Activated T-helper 1 cell treated with anti-CD3 and anti-CD28 coated beads, Interleukin-12 subunit alpha, Interleukin-12 subunit beta, Interleukin-2, Interleukin-4 antibody, amounts not matched to agents 30 ng/mL and 10 ng/mL and 1 ng/mL, durations not matched to agents 14 hours and 24 hours and 36 hours (primary cell): Measurements from ENCODE around the gene PCDHA7. TPM values are rescaled to one million over a fixed set of nuclear protein-coding genes. Genes with fewer than 3 reads are reported as not detected.
"Not testable (repeated sequence)": the region's sequence is repeated elsewhere in the genome, so short reads cannot be mapped to it uniquely, and the experiment has no call there.

Experiments used
- DNase-seq: peaks from one replicate; pipeline ENCODE4 v3.0.0; 2021; ENCODE audit warnings: low spot score
- H3K27ac Mint-ChIP-seq: one replicate; pipeline ENCODE4 v1.8.0; 2021; ENCODE audit warnings: mild to moderate bottlenecking, mixed read lengths
- H3K27me3 Mint-ChIP-seq: one replicate; pipeline ENCODE4 v1.8.0; 2022; ENCODE audit warnings: mild to moderate bottlenecking, moderate library complexity, mixed read lengths; ENCODE audit not compliant: insufficient read depth
- H3K36me3 Mint-ChIP-seq: one replicate; pipeline ENCODE4 v1.8.0; 2021; ENCODE audit warnings: low read depth, mixed read lengths
- H3K4me1 Mint-ChIP-seq: one replicate; pipeline ENCODE4 v1.8.0; 2021; ENCODE audit warnings: low read depth, mixed read lengths
- H3K4me3 Mint-ChIP-seq: one replicate; pipeline ENCODE4 v1.8.0; 2021; ENCODE audit warnings: mild to moderate bottlenecking, moderate library complexity, mixed read lengths
- H3K9me3 Mint-ChIP-seq: one replicate; pipeline ENCODE4 v1.8.0; 2021; ENCODE audit warnings: mixed read lengths
- intact Hi-C: fragments of 100-400 bp; cut with micrococcal nuclease; formaldehyde crosslinking; loops from one replicate; pipeline ENCODE4 v1.15.1; 2024
- total RNA-seq: library from RNA; stranded (reverse); gene quantifications from 2 replicates; pipeline ENCODE4 v1.2.3, GENCODE V29; 2022

The PCDHA7 gene
- total RNA-seq, 1 donor from 2014 or later: not detected

DNA sequence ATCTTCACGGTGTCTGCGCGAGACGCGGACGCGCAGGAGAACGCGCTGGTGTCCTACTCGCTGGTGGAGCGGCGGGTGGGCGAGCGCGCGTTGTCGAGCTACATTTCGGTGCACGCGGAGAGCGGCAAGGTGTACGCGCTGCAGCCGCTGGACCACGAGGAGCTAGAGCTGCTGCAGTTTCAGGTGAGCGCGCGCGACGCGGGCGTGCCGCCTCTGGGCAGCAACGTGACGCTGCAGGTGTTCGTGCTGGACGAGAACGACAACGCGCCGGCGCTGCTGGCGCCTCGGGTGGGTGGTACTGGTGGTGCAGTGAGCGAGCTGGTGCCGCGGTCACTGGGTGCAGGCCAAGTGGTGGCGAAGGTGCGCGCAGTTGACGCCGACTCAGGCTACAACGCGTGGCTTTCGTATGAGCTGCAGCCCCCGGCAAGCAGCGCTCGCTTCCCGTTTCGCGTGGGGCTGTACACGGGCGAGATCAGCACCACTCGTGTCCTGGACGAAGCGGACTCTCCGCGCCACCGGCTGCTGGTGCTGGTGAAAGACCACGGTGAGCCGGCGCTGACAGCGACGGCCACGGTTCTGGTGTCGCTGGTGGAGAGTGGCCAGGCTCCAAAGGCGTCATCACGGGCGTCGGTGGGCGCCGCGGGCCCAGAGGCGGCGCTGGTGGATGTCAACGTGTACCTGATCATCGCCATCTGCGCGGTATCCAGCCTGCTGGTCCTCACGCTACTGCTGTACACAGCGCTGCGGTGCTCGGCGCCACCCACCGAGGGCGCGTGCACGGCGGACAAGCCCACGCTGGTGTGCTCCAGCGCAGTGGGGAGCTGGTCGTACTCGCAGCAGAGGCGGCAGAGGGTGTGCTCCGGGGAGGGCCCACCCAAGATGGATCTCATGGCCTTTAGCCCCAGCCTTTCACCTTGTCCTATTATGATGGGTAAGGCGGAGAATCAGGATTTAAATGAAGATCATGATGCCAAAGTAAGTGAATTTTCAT, 4.3 kb upstream of the PCDHA7 start:
- H3K4me3 Mint-ChIP-seq, H3K36me3 Mint-ChIP-seq: not testable (repeated sequence)
- intact Hi-C loops: loop anchor here (5.0 kb wide), 1 partner anchor 47 kb away; the partner anchor contains the start of gene PCDHA12

DNA sequence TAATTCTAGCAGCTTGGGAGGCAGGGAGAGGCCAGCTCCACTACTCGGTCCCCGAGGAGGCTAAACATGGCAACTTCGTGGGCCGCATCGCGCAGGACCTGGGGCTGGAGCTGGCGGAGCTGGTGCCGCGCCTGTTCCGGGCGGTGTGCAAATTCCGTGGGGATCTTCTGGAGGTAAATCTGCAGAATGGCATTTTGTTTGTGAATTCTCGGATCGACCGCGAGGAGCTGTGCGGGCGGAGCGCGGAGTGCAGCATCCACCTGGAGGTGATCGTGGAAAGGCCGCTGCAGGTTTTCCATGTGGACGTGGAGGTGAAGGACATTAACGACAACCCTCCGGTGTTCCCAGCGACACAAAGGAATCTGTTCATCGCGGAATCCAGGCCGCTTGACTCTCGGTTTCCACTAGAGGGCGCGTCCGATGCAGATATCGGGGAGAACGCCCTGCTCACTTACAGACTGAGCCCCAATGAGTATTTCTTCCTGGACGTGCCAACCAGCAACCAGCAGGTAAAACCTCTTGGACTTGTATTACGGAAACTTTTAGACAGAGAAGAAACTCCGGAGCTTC, 455 bp downstream of the PCDHA7 start:
- not testable (repeated sequence) for DNase-seq, H3K27me3 Mint-ChIP-seq, H3K27ac Mint-ChIP-seq, H3K36me3 Mint-ChIP-seq, H3K4me1 Mint-ChIP-seq, H3K4me3 Mint-ChIP-seq
- intact Hi-C loops: loop anchor here (5.0 kb wide), 1 partner anchor 43 kb away; the partner anchor contains the start of gene PCDHA12
- peaks cover 24% of the 10 kb centered on the region for H3K9me3 Mint-ChIP-seq

More for the DNA sequence above, 4.3 kb upstream of the PCDHA7 start:
- DNase-seq, H3K27me3 Mint-ChIP-seq, H3K4me1 Mint-ChIP-seq, H3K27ac Mint-ChIP-seq: not testable (repeated sequence)
- H3K9me3 Mint-ChIP-seq: peaks cover 43% of the 10 kb centered on the region

DNA sequence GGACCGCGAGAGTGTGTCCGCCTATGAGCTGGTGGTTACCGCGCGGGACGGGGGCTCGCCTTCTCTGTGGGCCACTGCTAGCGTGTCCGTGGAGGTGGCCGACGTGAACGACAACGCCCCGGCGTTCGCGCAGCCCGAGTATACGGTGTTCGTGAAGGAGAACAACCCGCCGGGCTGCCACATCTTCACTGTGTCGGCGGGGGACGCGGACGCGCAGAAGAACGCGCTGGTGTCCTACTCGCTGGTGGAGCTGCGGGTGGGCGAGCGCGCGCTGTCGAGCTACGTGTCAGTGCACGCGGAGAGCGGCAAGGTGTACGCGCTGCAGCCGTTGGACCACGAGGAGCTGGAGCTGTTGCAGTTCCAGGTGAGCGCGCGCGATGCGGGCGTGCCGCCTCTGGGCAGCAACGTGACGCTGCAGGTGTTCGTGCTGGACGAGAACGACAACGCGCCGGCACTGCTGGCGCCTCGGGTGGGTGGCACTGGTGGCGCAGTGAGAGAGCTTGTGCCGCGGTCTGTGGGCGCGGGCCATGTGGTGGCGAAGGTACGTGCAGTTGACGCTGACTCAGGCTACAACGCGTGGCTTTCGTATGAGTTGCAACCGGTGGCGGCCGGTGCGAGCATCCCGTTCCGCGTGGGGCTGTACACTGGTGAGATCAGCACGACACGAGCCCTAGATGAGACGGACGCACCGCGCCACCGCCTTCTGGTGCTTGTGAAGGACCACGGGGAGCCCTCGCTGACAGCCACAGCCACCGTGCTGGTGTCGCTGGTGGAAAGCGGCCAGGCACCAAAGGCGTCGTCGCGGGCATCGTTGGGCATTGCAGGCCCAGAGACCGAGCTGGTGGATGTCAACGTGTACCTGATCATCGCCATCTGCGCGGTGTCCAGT, 1.8 kb downstream of the PCDHA7 start:
- Mint-ChIP-seq H3K9me3 (peaks cover 29% of the 10 kb centered on the region), H3K36me3 (no peaks in the 10 kb centered on the region), H3K27ac (no peak overlapping the region), H3K27me3 (no peaks in the 10 kb centered on the region), H3K4me3 (no peak overlapping the region), H3K4me1 (no peaks in the 10 kb centered on the region)
- DNase-seq: no peak
- intact Hi-C loops: no loop called here

DNA sequence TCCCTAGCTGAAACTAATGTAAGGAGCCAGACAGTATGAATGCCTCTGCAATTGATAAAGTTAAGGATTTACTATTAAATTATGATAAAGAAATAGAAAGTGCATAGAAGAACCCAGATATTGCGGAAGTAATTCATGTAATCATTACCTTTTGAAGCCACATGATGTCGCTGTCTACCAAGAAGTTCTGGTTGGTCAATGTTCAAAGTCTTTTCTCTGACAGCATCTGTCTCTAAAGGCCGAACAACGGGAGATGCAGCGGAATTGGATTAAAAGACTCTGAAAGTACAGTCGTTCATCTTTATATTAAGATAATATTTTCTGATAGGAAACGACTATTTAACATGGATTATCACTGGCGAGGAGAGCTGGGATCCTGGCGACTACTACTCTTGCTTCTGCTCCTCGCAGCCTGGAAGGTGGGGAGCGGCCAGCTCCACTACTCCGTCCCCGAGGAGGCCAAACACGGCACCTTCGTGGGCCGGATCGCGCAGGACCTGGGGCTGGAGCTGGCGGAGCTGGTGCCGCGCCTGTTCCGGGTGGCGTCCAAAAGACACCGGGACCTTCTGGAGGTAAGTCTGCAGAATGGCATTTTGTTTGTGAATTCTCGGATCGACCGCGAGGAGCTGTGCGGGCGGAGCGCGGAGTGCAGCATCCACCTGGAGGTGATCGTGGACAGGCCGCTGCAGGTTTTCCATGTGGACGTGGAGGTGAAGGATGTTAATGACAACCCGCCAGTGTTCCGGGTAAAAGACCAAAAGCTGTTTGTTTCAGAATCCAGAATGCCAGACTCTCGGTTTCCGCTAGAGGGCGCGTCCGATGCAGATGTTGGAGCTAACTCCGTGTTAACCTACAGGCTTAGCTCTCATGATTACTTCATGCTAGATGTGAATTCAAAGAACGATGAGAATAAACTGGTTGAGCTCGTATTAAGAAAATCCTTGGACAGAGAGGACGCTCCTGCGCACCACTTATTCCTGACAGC, 7.2 kb downstream of the PCDHA7 start, which contains the start of gene PCDHA8:
PCDHA8 (plus strand) TSS at position 210 of the 985 bp plus-strand sequence; CDS start at position 345, 135 bp downstream.
- no peak for DNase-seq
- no peaks in the 10 kb centered on the region for H3K36me3 Mint-ChIP-seq
- H3K27ac Mint-ChIP-seq: no peak within 1 kb of the TSS
- intact Hi-C loops: loop anchor here (5.0 to 10.0 kb wide), 2 partner anchors 39 to 574 kb away; partner anchors contain the start of genes PCDHA3, PCDHGA10 and PCDHGB7
- no peaks in the 10 kb centered on the region for H3K4me1 Mint-ChIP-seq
- H3K4me3 Mint-ChIP-seq: no peak within 1 kb of the TSS
- H3K9me3 Mint-ChIP-seq: peaks cover 27% of the 10 kb centered on the region
- no peaks in the 10 kb centered on the region for H3K27me3 Mint-ChIP-seq

GRCh38 chr5:140842798-140843733, 9.0 kb downstream of the PCDHA7 start:
- Mint-ChIP-seq H3K4me3 (no peak overlapping the region), H3K9me3 (peaks cover 33% of the 10 kb centered on the region), H3K27ac (no peak overlapping the region), H3K36me3 (no peaks in the 10 kb centered on the region), H3K4me1 (no peaks in the 10 kb centered on the region), H3K27me3 (no peaks in the 10 kb centered on the region)
- intact Hi-C loops: loop anchor here (5.0 to 10.0 kb wide), 2 partner anchors 41 to 572 kb away; partner anchors contain the start of genes PCDHA3, PCDHGA10 and PCDHGB7
- DNase-seq: no peak

DNA sequence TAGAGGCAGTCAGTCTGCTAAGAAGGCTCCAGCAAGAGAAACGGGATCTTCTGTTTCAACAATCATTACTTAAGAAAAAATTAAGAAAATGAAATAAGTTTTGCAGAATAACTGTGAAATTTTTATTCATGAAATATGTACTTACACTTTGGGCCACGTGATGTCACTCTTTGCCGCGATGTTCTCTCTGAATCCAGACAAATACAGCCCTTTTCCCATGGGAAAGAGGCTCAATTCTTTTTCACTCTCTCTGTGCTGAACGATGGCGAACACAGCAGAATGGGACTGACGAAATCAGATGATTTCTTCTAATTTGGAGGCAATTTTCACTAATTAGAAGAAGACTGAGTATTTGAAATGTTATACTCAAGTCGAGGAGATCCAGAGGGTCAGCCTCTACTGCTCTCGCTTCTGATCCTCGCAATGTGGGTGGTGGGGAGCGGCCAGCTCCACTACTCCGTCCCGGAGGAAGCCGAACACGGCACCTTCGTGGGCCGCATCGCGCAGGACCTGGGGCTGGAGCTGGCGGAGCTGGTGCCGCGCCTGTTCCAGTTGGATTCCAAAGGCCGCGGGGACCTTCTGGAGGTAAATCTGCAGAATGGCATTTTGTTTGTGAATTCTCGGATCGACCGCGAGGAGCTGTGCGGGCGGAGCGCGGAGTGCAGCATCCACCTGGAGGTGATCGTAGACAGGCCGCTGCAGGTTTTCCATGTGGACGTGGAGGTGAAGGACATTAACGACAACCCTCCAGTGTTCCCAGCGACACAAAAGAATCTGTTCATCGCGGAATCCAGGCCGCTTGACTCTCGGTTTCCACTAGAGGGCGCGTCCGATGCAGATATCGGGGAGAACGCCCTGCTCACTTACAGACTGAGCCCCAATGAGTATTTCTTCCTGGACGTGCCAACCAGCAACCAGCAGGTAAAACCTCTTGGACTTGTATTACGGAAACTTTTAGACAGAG, 14.4 kb downstream of the PCDHA7 start, which contains the start of gene PCDHA9:
PCDHA9 (plus strand) TSS at position 244 of the 964 bp plus-strand sequence; CDS start at position 358, 114 bp downstream.
- H3K36me3 Mint-ChIP-seq, H3K27me3 Mint-ChIP-seq, H3K4me3 Mint-ChIP-seq, H3K27ac Mint-ChIP-seq, DNase-seq, H3K4me1 Mint-ChIP-seq: not testable (repeated sequence)
- peaks cover 17% of the 10 kb centered on the region for H3K9me3 Mint-ChIP-seq
- intact Hi-C loops: loop anchor here (10.0 kb wide), 1 partner anchor 566 kb away; the partner anchor contains the start of genes PCDHGA10 and PCDHGB7

- not testable (repeated sequence) for H3K27ac Mint-ChIP-seq, DNase-seq, H3K4me1 Mint-ChIP-seq, H3K4me3 Mint-ChIP-seq, H3K27me3 Mint-ChIP-seq, H3K36me3 Mint-ChIP-seq
- intact Hi-C loops: loop anchor here (10.0 kb wide), 1 partner anchor 565 kb away; the partner anchor contains the start of genes PCDHGA10 and PCDHGB7
- H3K9me3 Mint-ChIP-seq: peaks cover 22% of the 10 kb centered on the region
Observed at GRCh38 chr5:140849831-140850634, 16.0 kb downstream of the PCDHA7 start.

GRCh38 chr5:140855772-140856674, 22.0 kb downstream of the PCDHA7 start, which contains the start of gene PCDHA10:
Gene PCDHA10, plus strand, starts transcription at chr5:140855897. Its CDS starts 152 bp downstream, at chr5:140856049.
- no peaks in the 10 kb centered on the region for H3K36me3 Mint-ChIP-seq
- no peak within 1 kb of the TSS for H3K27ac Mint-ChIP-seq
- H3K9me3 Mint-ChIP-seq: peaks cover 29% of the 10 kb centered on the region
- no peak within 1 kb of the TSS for H3K4me3 Mint-ChIP-seq
- H3K27me3 Mint-ChIP-seq: peaks cover 4% of the 10 kb centered on the region
- no peaks in the 10 kb centered on the region for H3K4me1 Mint-ChIP-seq
- no peak for DNase-seq
- intact Hi-C loops: no loop called here
